Measurements from ENCODE around the gene BAIAP2L2. TPM values are rescaled to one million over a fixed set of nuclear protein-coding genes. Genes with fewer than 3 reads are reported as not detected.

BAIAP2L2 gene
- polyA plus RNA-seq, 2 of the 4 experiments (the other 2 are of a cell fraction), result 3.5 to 4.7 TPM

GRCh38 chr22:38135133-38135706, 24.7 kb upstream of the BAIAP2L2 start:
- Histone ChIP-seq H3K4me2 (peak overlapping the region; percentile 39; the same call in 2 of the 3 replicates), H3K27ac (peak overlapping the region in 1 of 2 experiments; percentile 62; a peak in 3 of 6 replicates), H3K4me1 (peaks cover 10% of the 10 kb centered on the region; the same call in 2 of the 3 replicates), H3K4me3 (no peak overlapping the region), H3K9me3 (no peaks in the 10 kb centered on the region)
- CTCF ChIA-PET, result interaction anchor here (0.8 kb wide), 1 partner anchor 21 kb away, joined by 3 read pairs; no protein-coding TSS in a partner anchor
- TF ChIP-seq ZFP36 (IDR thresholded peaks at IDR 0.05; ENCODE audit: borderline replicate concordance, partially characterized antibody) (peak; percentile 77), ZSCAN20 (CRISPR knock-in tag; IDR thresholded peaks at IDR 0.05) (no peak), NFE2L2 (conservative IDR thresholded peaks at IDR 0.05; ENCODE audit: low read length) (no peak), KDM5A (IDR thresholded peaks at IDR 0.05) (no peak), CBX8 (IDR thresholded peaks at IDR 0.05) (no peak), FOSL2 (IDR thresholded peaks at IDR 0.05) (no peak), FOSL2 (CRISPR knock-in tag; IDR thresholded peaks at IDR 0.05) (peak; percentile 31; the same call in 1 of the 2 replicates), HOXB5 (CRISPR knock-in tag; IDR thresholded peaks at IDR 0.05) (no peak)
- 58% methylated on average over 3 of the region's 4 CpGs for WGBS (ENCODE audit: missing lambda C conversion rate)
- peak; percentile 48 to 56 for DNase-seq (ENCODE audit: low read depth in 1 of 2, low spot score in 1 of 2)
- ATAC-seq, result peak; percentile 76 to 82
- POLR2A ChIA-PET, result no interaction called here
- FAIRE-seq, result no peak

- 86% methylated on average over 3 of the region's 4 CpGs for WGBS (ENCODE audit: missing lambda C conversion rate)
- ATAC-seq (no peak), FAIRE-seq (no peak), DNase-seq (ENCODE audit: low read depth in 1 of 2, low spot score in 1 of 2) (no peak)
- Histone ChIP-seq H3K27ac (no peak overlapping the region), H3K9me3 (no peaks in the 10 kb centered on the region), H3K4me2 (no peak overlapping the region), H3K4me1 (peaks cover 10% of the 10 kb centered on the region; the same call in 2 of the 3 replicates), H3K4me3 (no peak overlapping the region)
- ChIA-PET POLR2A (no interaction called here), CTCF (interaction anchor here (0.7 to 1.7 kb wide), 3 partner anchors 19 to 81 kb away, joined by 3 to 10 read pairs (median 3); no protein-coding TSS in a partner anchor)
- TF ChIP-seq REST (IDR thresholded peaks at IDR 0.05) (no peak), BHLHE40 (IDR thresholded peaks at IDR 0.05; ENCODE audit: low read depth, low read length) (no peak)
Observed at GRCh38 chr22:38133331-38133730, 22.8 kb upstream of the BAIAP2L2 start.

- Histone ChIP-seq H3K4me1 (peaks cover 10% of the 10 kb centered on the region; the same call in 2 of the 3 replicates), H3K4me3 (no peak overlapping the region), H3K27ac (no peak overlapping the region), H3K4me2 (no peak overlapping the region), H3K9me3 (no peaks in the 10 kb centered on the region)
- POLR2A ChIA-PET, result interaction anchor here (0.6 kb wide), 1 partner anchor 266 kb away, joined by 4 read pairs; no protein-coding TSS in a partner anchor
- CTCF ChIA-PET, result interaction anchor here (0.7 to 1.7 kb wide), 2 partner anchors 18 to 75 kb away, joined by 3 to 10 read pairs; no protein-coding TSS in a partner anchor
- 98% methylated on average over 9 of the region's 28 CpGs for WGBS (ENCODE audit: missing lambda C conversion rate)
- no peak for DNase-seq (ENCODE audit: low read depth in 1 of 2, low spot score in 1 of 2)
- TF ChIP-seq JUNB (IDR thresholded peaks at IDR 0.05) (no peak), HDAC2 (IDR thresholded peaks at IDR 0.05) (no peak), FOXS1 (CRISPR knock-in tag; IDR thresholded peaks at IDR 0.05) (no peak), CHD2 (IDR thresholded peaks at IDR 0.05; ENCODE audit: low read length, partially characterized antibody) (no peak), ZFP36 (IDR thresholded peaks at IDR 0.05; ENCODE audit: borderline replicate concordance, partially characterized antibody) (no peak), FOSL2 (IDR thresholded peaks at IDR 0.05) (no peak), FOSL2 (CRISPR knock-in tag; IDR thresholded peaks at IDR 0.05) (no peak), NFE2L2 (conservative IDR thresholded peaks at IDR 0.05; ENCODE audit: low read length) (no peak), NR3C1 (IDR thresholded peaks at IDR 0.05) (no peak), ZSCAN20 (CRISPR knock-in tag; IDR thresholded peaks at IDR 0.05) (no peak), CBX2 (IDR thresholded peaks at IDR 0.05; ENCODE audit: borderline replicate concordance, low read depth) (no peak), RARB (CRISPR knock-in tag; IDR thresholded peaks at IDR 0.05) (no peak), HOXA7 (CRISPR knock-in tag; IDR thresholded peaks at IDR 0.05) (no peak), POLR2AphosphoS2 (conservative IDR thresholded peaks at IDR 0.05; ENCODE audit: low read length) (no peak), MAX (IDR thresholded peaks at IDR 0.05) (no peak), NPAS2 (CRISPR knock-in tag; IDR thresholded peaks at IDR 0.05; ENCODE audit: borderline replicate concordance) (no peak), KDM1A (IDR thresholded peaks at IDR 0.05; ENCODE audit: low read depth) (no peak), HES2 (IDR thresholded peaks at IDR 0.05) (no peak)
- FAIRE-seq, result no peak
- no peak for ATAC-seq
Observed at GRCh38 chr22:38132794-38133193, 22.3 kb upstream of the BAIAP2L2 start.

Measured in A549 (cell line).